GM11168 (cell line): ENCODE data around the gene STOX1.
"Not testable (repeated sequence)": the region's sequence is repeated elsewhere in the genome, so short reads cannot be mapped to it uniquely, and the experiment has no call there.

Source experiments
- in situ Hi-C: fragments of 300-500 bp; cut with MboI; formaldehyde crosslinking; loops from one replicate; pipeline ENCODE4 v1.12.0; 2022; ENCODE audit warnings: low sequenced_read_pairs; ENCODE audit not compliant: unreplicated experiment

Gene STOX1

GRCh38 chr10:68876246-68877138 is 49.2 kb downstream of the STOX1 start:
- in situ Hi-C loops, result no loop called here

- in situ Hi-C loops, result no loop called here
These were observed 50.3 kb downstream of the STOX1 start for GRCh38 chr10:68877482-68878110.

GRCh38 chr10:68878496-68878895 is 51.2 kb downstream of the STOX1 start:
- in situ Hi-C loops, result no loop called here

- in situ Hi-C loops, result no loop called here
These were observed 52.3 kb downstream of the STOX1 start for GRCh38 chr10:68879628-68880027.

GRCh38 chr10:68880181-68880580 is 52.9 kb downstream of the STOX1 start:
- in situ Hi-C loops, result no loop called here

- in situ Hi-C loops, result no loop called here
These were observed 67.7 kb downstream of the STOX1 start for GRCh38 chr10:68895041-68895440.

- in situ Hi-C loops, result no loop called here
These were observed 70.0 kb downstream of the STOX1 start for GRCh38 chr10:68897336-68897741.

GRCh38 chr10:68899186-68899745 is 71.9 kb downstream of the STOX1 start:
- in situ Hi-C loops, result no loop called here

- in situ Hi-C loops, result no loop called here
These were observed 73.2 kb downstream of the STOX1 start for GRCh38 chr10:68900427-68901104.

- in situ Hi-C loops, result no loop called here
These were observed 74.0 kb downstream of the STOX1 start, which contains the start of gene DDX50 for GRCh38 chr10:68901105-68901927. DDX50 (plus strand) TSS chr10:68901315; CDS start chr10:68901385, 70 bp downstream.

- in situ Hi-C loops, result no loop called here
These were observed 75.1 kb downstream of the STOX1 start for GRCh38 chr10:68902382-68902781.

GRCh38 chr10:68924593-68924992 is 97.3 kb downstream of the STOX1 start:
- in situ Hi-C loops, result no loop called here

- in situ Hi-C loops, result no loop called here
These were observed 98.2 kb downstream of the STOX1 start for GRCh38 chr10:68925489-68925888.

- in situ Hi-C loops, result not testable (repeated sequence)
These were observed 101.8 kb downstream of the STOX1 start for GRCh38 chr10:68929157-68929556.

GRCh38 chr10:68929888-68930287 is 102.6 kb downstream of the STOX1 start:
- in situ Hi-C loops, result not testable (repeated sequence)

- in situ Hi-C loops, result not testable (repeated sequence)
These were observed 105.5 kb downstream of the STOX1 start for GRCh38 chr10:68932860-68933259.

- in situ Hi-C loops, result no loop called here
These were observed 107.7 kb downstream of the STOX1 start for GRCh38 chr10:68934994-68935393.

- in situ Hi-C loops, result no loop called here
These were observed 110.8 kb downstream of the STOX1 start for GRCh38 chr10:68938117-68938516.

- in situ Hi-C loops, result no loop called here
These were observed 111.6 kb downstream of the STOX1 start for GRCh38 chr10:68938884-68939283.

GRCh38 chr10:68940917-68941316 is 113.6 kb downstream of the STOX1 start:
- in situ Hi-C loops, result not testable (repeated sequence)
